VCaP (cell line): ENCODE measurements around the gene DENND1C.
"Not testable (repeated sequence)": the region's sequence is repeated elsewhere in the genome, so short reads cannot be mapped to it uniquely, and the experiment has no call there.

Experiments
- H3K27ac ChIP-seq: fragments of 450-650 bp; 2 replicates; pipeline ENCODE4 v1.5.1; 2017
- CTCF ChIP-seq: fragments of 450-650 bp; conservative IDR thresholded peaks from 2 replicates; pipeline ENCODE4 v1.5.1; 2017; ENCODE audit warnings: mild to moderate bottlenecking, moderate library complexity

Gene DENND1C

DNA sequence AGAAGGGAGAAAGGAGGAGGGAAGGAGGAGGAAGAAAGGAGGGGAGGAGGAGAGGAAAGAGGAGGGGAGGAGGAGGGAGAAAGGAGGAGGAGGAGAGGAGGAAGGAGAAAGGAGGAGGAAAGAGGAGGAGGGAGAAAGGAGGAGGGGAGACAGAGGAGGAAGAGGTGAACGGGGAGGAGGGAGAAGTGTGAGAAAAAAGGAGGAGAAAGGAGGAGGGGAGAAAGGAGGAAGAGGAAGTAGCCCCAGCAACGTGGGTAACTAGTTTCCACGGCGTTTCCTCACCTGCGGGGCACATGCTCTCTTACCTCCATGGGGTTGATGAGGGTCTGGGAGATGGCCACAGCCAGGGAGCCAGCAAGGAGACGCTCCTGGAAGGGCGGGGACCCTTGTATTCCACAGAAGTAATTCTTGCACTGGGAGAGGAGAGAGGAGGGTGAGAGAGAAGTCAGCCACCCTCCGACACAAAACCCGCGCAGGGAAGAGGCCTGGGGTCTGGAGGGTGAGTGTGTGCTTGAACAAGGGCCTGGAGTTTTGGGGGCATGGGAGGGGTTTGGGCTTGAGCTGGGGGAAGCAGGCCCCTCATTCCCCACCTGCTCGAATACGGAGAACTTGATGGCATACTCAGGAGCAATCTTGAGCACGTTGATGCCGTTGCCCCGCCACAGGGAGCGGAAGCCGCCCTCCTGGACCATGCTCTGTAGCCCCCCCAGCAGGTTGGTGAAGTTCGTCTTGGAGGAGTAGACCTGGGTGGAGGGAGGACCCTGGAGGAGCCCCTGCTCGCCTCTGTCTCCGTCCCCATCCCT, 52.0 kb downstream of the DENND1C start:
- no peak for TF ChIP-seq CTCF
- H3K27ac ChIP-seq, result no peak overlapping the region

GRCh38 chr19:6428692-6429418, 52.7 kb downstream of the DENND1C start:
- not testable (repeated sequence) for H3K27ac ChIP-seq

GRCh38 chr19:6427131-6427530, 54.5 kb downstream of the DENND1C start:
- H3K27ac ChIP-seq, result no peak overlapping the region
- TF ChIP-seq CTCF, result no peak

- peak overlapping the region; percentile 53 for H3K27ac ChIP-seq
- TF ChIP-seq CTCF, result no peak
These were observed 55.6 kb downstream of the DENND1C start for GRCh38 chr19:6425732-6426620.

- TF ChIP-seq CTCF, result no peak
- peak overlapping the region; percentile 74 for H3K27ac ChIP-seq
These were observed 56.5 kb downstream of the DENND1C start for GRCh38 chr19:6424939-6425731.

DNA sequence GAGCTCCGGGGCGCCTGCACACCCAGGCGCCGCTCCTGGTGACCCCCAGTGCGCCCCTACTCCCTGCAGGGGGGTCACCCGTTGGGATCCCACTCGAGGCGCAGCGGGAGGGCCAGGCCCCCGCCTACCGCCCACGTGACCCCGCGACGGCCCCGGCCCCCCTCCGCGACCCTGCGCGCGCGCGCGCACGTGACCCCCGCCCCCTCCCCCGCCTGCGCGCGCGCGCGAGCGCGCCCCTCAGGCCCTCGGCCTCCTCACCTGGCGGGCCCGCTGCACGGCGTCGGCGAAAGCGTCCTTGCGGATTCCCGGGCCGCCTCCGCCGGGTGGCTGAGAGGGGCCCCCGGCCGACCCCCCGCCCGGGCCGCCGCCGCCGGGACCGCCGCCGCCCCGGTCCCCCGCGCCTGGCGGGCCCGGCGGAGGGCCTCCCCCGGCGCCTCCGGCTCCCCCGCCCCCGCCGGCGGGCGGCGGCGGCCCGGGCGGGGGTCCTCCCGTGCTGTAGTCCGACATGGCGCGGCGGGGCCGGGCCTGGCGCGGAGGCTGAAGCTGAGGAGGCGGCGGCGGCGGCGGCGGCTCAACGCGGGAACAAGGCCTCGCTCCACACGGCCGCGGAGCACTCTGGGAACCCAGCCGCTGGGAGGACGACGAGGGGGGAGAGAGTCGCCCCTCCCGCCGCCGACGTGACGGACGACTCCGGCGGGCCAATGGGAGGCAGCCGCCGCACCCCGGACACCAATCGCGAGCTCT, 57.2 kb downstream of the DENND1C start, which contains the start of gene KHSRP:
Gene KHSRP (minus strand): TSS at position 617 of the 744 bp plus-strand sequence. CDS start 110 bp downstream, at position 507.
- TF ChIP-seq CTCF, result no peak
- H3K27ac ChIP-seq, result peak within 1 kb of the TSS; percentile 74
